HG03460 (cell line): Measurements from ENCODE around the gene EMX1.
A peak's percentile ranks its signal among the peaks of the same experiment; 100 is the strongest.

ENCODE experiments used
- ATAC-seq: cut with Tn5 transposase; IDR thresholded peaks from one replicate; pipeline ENCODE4 v1.9.1; 2021; ENCODE audit not compliant: unreplicated experiment

The EMX1 gene

GRCh38 chr2:72917138-72917876 lies at the start of gene EMX1:
Gene EMX1 (plus strand): TSS chr2:72917519. CDS start chr2:72917853, 334 bp downstream.
- ATAC-seq, result peak; percentile 49

DNA sequence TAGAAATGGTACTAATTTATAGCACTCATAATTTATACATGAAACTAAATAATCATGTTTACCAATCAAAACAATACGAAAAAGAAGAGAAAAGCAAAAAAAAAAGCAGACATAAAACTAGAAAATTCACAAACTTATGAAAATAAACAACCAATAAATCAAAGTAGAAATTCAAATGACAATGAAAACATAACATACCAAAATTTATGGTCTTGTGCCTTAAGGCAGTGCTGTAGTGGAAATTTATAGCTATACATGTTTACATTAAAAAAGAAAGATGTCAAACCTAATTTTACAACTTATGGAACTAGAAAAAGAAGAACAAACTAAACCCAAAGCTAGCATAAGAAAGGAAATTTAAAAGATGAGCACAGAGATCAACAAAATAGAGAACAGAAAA lies 46.3 kb upstream of the EMX1 start:
- ATAC-seq, result no peak

DNA sequence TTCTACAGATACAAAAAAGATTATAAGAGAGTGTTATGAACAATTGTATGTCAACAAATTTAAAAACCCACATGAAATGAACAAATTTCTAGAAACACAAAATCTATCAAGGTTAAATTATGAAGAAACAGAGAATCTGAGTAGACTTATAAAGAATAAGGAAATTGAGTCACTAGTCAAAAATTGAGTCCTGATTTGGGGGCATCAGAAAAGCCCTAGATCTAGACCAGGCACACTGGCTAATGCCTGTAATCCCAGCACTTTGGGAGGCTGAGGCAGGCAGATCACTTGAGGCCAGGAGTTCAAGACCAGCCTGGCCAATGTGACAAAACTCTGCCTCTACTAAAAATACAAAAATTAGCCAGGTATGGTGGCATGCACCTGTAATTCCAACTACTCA lies 45.4 kb upstream of the EMX1 start:
- ATAC-seq, result no peak

DNA sequence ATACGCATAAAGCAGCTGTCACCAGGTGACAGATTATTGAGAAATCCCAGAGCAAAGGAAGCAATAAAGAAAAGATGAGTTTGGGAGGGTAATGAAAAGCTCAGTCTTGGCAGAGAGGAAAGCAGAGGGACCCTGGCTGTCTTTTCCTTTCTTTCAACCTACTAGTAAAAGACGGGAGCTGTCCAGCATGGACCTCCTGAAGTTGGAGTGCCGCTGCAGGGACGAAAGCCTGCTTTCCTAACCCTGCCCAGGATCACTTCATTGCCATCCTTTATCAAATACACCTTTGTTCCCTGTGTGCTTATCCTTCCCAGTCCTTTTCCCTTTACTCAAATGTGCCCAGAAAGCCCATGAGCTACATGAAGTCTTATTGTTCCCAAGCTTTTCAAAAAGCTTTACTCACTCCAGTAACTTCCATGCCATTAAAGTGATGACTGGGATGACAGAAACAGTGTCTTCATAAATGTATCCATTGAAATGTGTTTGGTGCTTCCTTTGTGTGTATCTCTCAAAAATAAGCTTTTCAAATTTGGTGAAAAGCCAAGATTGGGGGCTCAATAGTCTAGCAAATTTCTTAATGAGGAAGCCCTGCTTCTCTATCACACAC lies 33.9 kb upstream of the EMX1 start:
- no peak for ATAC-seq

GRCh38 chr2:72886505-72887031 lies 30.8 kb upstream of the EMX1 start:
- no peak for ATAC-seq

DNA sequence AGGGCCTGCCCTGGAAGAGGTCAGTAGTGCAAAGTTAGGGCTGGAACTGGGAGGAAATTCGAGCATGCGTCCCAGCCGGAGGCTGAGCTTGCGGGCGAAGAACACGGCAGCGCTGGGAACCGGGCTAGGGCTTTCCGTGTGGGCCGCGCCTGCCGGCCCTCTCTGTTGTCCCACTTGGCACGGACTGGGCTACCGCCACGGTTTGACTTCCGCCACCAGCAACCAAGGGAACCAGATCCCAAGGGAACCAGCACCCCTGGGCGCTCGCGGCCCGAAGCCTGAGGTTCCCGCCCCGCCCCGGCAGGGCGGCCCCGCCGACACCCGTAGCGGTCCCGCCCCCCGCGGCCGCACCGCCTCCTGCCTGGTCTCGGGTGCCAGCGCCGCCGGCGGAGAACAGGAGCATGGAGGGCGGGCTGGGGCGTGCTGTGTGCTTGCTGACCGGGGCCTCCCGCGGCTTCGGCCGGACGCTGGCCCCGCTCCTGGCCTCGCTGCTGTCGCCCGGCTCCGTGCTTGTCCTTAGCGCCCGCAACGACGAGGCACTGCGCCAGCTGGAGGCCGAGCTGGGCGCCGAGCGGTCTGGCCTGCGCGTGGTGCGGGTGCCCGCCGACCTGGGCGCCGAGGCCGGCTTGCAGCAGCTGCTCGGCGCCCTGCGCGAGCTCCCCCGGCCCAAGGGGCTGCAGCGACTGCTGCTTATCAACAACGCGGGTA lies 30.1 kb upstream of the EMX1 start, which contains the start of gene SPR:
SPR (plus strand) TSS at position 377 of the 708 bp plus-strand sequence; CDS start at position 402, 25 bp downstream.
- ATAC-seq, result peak; percentile 81

DNA sequence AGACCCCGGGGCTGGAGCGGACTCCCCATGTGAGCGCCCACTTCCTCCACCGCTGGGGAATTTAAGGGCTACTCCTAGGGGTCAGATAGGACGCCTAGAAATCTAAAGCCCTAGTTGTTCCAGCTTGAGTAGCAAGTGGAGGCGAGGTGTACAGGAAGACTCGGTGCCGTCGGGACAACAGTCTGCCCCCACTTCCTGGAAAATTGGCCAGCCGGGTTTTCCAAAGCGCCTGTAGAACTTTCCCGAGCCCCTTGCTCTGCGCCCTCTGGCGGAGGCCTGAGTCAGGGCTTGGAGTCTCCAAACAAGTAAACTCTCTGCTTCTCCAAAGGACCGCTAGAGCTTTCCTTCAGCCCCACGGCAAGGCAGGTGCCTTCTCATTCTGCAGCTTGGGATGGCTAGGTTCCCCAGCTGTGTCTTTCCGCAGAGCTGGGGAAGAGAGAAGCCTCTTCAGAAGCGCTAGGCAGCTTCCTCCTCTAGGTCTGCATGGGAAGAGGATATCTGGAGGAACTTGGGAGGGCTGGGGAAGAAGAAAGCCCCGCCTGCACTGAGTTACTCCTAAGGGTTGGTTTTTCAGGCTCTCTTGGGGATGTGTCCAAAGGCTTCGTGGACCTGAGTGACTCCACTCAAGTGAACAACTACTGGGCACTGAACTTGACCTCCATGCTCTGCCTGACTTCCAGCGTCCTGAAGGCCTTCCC lies 29.4 kb upstream of the EMX1 start:
- peak; percentile 41 for ATAC-seq

DNA sequence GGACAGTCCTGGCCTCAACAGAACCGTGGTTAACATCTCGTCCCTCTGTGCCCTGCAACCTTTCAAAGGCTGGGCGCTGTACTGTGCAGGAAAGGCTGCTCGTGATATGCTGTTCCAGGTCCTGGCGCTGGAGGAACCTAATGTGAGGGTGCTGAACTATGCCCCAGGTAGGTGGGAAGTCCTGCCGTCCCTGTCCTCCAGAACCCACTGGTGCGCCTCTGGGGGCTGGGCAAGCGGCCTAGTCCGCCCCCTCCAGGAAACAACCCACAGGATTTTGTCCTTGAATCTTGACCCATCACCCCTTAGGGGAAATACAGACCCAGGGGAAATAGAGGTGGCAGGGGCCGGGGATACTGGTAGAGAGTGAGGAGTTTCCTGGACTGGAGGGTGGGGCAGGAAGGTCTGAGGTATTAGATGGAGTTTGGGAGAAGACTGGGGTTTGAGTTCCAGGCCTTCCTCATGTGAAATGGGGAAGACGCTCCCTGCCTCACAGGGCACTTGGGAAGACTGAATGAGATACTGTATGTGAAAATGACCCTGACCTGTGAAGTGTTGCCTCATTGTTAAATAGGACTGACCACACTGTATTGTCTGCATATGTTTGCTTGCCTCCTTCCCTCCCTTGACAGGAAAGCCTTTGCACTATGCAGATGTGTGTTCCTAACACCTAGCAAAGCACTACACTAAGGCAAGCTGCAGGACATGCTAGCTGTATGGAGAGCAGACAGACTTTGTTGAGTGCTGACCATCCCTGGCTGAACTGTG lies 28.7 kb upstream of the EMX1 start:
- no peak for ATAC-seq

DNA sequence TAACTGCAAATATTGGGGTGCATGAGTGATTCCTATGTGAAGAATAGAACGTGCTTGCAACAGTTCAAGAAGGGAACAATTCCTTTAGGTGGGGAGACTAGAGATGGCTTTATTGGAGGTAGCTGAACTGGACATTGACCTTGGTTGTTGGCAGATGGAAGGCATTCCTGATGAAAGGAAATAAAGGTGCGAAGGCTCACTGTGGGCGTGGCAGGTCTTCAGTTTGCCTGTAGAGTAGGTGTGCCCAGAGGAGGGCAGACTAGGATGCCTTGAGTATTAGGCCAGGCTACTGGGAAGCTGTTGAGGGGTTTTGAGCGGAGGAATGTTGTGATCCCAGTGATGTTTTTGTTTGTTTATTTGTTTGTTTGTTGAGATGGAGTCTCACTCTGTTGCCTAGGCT lies 27.3 kb upstream of the EMX1 start:
- no peak for ATAC-seq

DNA sequence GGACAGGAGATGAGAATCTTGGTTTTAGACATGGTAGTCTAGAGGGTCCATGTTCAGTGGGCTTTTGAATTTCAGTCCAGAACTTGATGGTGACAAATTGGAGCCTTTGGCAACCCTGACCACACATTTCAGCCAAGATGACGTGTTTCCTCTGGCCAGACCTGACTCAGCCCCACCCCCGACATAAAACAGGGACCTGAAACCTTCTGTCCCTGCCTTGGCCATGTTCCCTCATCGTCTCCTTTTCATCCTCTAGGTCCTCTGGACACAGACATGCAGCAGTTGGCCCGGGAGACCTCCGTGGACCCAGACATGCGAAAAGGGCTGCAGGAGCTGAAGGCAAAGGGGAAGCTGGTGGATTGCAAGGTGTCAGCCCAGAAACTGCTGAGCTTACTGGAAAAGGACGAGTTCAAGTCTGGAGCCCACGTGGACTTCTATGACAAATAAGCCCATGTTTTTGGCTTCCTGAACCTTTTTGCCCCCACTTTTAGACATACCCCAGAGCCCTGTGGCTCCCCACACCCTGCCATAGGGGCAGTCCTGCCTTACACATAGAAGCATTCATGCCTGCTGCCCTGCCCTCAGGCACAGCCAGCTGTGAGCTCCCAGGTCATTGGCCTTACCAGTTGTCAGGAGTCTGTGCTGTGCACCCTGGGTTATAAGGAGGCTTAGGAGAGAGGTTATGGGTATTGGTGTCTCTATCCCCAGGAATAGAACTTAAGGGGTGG lies 26.1 kb upstream of the EMX1 start:
- ATAC-seq, result no peak

DNA sequence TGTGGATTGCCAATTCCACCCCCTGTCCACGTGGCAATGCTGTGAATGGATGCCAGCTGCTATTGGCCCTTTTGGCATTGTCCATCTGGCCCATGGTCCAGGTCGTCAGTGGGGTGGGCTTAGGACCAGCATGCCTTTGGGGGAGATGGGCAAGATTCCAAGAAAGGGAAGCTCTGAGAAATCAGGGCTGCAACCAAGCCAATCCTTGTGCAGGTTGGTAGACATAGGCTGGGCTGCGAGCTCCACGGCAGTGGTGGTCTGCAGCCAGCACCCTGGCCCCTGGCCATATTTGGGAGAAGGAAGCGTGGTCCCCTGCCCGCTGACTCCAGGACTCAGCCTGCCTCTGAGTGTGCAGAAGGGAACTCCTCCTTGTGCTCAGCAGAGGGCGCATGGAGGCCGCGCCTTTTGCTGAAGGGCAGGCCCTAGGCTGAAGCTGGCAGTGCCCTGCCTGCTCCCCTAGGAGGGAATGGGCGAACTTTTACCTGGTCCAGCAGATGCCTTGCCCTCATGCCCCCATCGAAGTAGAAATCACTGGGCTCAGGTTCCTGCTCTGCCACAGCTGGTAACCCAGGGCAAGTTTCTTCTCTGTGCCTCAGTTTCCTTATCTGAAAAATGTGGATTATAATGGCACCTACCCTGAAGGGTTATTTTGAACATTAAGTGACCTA lies 24.7 kb upstream of the EMX1 start:
- peak; percentile 55 for ATAC-seq

GRCh38 chr2:72893594-72894319 lies 23.6 kb upstream of the EMX1 start:
- ATAC-seq, result peak; percentile 61

GRCh38 chr2:72894514-72894913 lies 22.8 kb upstream of the EMX1 start:
- no peak for ATAC-seq

DNA sequence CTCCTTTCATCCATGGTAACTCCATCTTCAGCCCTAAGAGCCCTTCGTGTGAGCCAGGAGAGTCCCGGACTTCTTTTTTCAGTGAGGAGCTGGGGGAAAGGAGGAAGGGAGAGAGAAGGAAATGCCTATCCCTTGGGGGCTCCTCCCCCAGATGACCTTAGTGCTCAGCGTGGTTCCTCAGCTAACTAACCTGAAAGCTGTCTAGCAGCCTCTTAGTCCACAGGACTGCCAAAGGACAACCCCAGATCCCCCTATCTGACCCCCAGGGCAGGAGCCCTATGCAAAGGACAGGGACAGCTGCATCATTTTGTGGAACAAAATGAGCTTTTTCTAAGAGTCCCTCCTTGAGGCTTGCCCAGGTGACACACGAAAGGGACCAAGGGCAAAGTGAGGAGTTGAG lies 22.2 kb upstream of the EMX1 start:
- no peak for ATAC-seq

DNA sequence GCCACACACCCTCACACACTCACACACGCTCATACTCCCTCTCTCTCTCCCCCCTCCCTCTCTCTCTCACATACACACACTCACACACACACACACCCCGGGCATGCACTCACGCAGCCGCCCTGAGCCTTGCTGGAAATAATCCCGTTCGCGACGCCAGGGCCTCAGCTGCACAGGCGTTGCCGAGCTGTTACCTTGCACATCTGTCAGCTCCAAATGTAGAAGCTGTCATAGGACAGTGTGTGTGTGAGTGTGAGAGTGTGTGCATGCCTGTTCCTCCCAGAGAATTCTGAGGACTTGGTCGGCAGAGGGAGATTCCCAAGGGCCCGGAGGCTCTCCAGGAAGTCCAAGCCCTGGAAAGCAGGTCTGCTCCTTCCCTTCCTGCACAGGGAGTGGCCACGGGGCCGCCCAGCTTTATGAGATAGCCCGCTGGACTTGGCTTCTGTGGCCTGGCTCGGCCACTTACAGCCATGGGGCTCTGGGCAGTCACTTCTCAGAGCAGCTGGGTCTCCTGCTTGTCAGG lies 21.5 kb upstream of the EMX1 start:
- ATAC-seq, result no peak

GRCh38 chr2:72896446-72896845 lies 20.9 kb upstream of the EMX1 start:
- ATAC-seq, result no peak

DNA sequence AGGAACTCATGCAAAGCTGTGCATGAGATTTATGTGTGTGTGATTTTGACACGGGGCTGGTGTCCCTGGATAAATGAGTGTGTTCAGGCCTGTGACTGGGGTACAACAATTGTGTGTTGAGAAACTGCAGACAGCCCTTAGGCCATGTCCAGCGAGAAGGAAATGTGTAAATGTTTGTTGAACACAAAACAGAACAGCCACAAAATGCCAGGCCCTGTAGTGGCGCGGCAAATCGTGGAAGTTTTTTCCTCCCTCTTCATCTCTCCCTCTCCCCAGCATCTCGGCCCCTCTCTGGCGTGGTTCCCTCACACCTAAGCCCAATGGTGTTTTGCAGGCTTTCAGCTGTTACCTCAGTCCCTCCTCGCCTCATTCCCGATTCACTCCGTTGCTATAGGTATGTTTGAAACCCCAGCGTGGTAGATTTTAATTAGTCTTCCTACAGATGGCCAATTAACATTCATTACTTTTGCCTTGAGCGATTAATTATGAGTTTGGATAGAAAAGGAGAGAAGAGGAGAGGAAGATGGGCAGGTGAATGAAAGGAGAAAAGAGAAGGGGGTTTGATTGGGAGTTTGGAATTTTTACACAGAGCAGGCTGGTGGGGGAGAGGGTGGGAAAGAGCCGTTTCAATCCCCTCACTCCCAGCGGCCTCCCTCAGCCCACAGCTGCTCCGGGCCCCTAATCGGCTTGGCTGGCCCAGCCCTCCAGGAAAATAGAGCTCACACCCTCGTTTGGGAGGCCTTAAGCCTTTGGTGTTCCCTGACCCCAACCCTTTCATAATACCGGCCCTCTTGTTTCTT lies 19.3 kb upstream of the EMX1 start:
- no peak for ATAC-seq

- ATAC-seq, result no peak
Measured at GRCh38 chr2:72898585-72898906, 18.8 kb upstream of the EMX1 start.
